HEK293 (cell line): ENCODE results near the gene RAB40C.

Experiments
- CTCF ChIA-PET: fragments of 350-600 bp; formaldehyde crosslinking; extraction: SDS; loops from one replicate; lab custom pipeline; 2021; ENCODE audit warnings: antibody characterized with exemption; lab: Yijun Ruan, JAX
- POLR2A ChIA-PET: fragments of 300-600 bp; formaldehyde crosslinking; extraction: SDS; loops from one replicate; lab custom pipeline; 2020; ENCODE audit warnings: antibody characterized with exemption, inconsistent platforms; lab: Yijun Ruan, JAX
- H3K27ac ChIP-seq: fragments of 200-500 bp; sonication (Bioruptor generic); 2 replicates; pipeline ENCODE4 v1.5.1; 2014; ENCODE audit warnings: low read depth, low read length, control low read depth, inconsistent platforms; ENCODE audit errors: extremely low read depth
- H3K36me3 ChIP-seq, 2 experiments: fragments of 200-500 bp in 1 of 2; sonication (Bioruptor generic) in 1 of 2; 1 replicate in 1 of 2; 2 replicates in 1 of 2; pipeline ENCODE4 v1.5.1; 2014 to 2017; ENCODE audit warnings: inconsistent platforms in 2 of 2, low read length in 2 of 2; ENCODE audit not compliant: control insufficient read depth in 2 of 2, insufficient read depth in 1 of 2
- H3K4me1 ChIP-seq: fragments of 200-500 bp; sonication (Bioruptor generic); 2 replicates; pipeline ENCODE4 v1.5.1; 2014; ENCODE audit warnings: mild to moderate bottlenecking, low read length, inconsistent platforms; ENCODE audit not compliant: control insufficient read depth, insufficient read depth
- H3K4me3 ChIP-seq: 2 replicates; pipeline ENCODE4 v1.5.1; 2011; ENCODE audit warnings: low read depth, mild to moderate bottlenecking, control low read depth, low read length, moderate library complexity
- H3K9me3 ChIP-seq: fragments of 200-500 bp; sonication (Bioruptor generic); 2 replicates; pipeline ENCODE4 v1.5.1; 2014; ENCODE audit warnings: low read depth, low read length, inconsistent platforms; ENCODE audit not compliant: control insufficient read depth, insufficient read depth
- BCL6B ChIP-seq: fragments of 450-650 bp; formaldehyde crosslinking; IDR thresholded peaks from 2 replicates; pipeline ENCODE4 v1.5.1; 2017; ENCODE audit warnings: missing biosample characterization, missing genetic modification characterization
- EGR2 ChIP-seq: fragments of 450-650 bp; formaldehyde crosslinking; IDR thresholded peaks from 2 replicates; pipeline ENCODE4 v1.5.1; 2016; ENCODE audit warnings: low read depth, missing biosample characterization, missing genetic modification characterization
- GLIS1 ChIP-seq: fragments of 450-650 bp; formaldehyde crosslinking; IDR thresholded peaks from 2 replicates; pipeline ENCODE4 v1.5.1; 2016; ENCODE audit warnings: missing biosample characterization, missing genetic modification characterization
- INSM2 ChIP-seq: fragments of 450-650 bp; formaldehyde crosslinking; IDR thresholded peaks from 2 replicates; pipeline ENCODE4 v1.5.1; 2016; ENCODE audit warnings: missing biosample characterization, missing genetic modification characterization
- KLF17 ChIP-seq: fragments of 450-650 bp; formaldehyde crosslinking; IDR thresholded peaks from 2 replicates; pipeline ENCODE4 v1.5.1; 2016; ENCODE audit warnings: missing biosample characterization, missing genetic modification characterization
- KLF9 ChIP-seq: fragments of 450-650 bp; formaldehyde crosslinking; IDR thresholded peaks from 2 replicates; pipeline ENCODE4 v1.5.1; 2016; ENCODE audit warnings: missing biosample characterization, missing genetic modification characterization, low read depth
- PATZ1 ChIP-seq: fragments of 450-650 bp; formaldehyde crosslinking; IDR thresholded peaks from 2 replicates; pipeline ENCODE4 v1.5.1; 2016; ENCODE audit warnings: missing biosample characterization, missing genetic modification characterization
- PBX3 ChIP-seq: sonication (generic); formaldehyde crosslinking; IDR thresholded peaks from 2 replicates; pipeline ENCODE4 v1.8.1; 2022; ENCODE audit warnings: mild to moderate bottlenecking, moderate library complexity, missing genetic modification reagents
- SP2 ChIP-seq: fragments of 450-650 bp; formaldehyde crosslinking; IDR thresholded peaks from 2 replicates; pipeline ENCODE4 v1.5.1; 2016; ENCODE audit warnings: missing biosample characterization, missing genetic modification characterization
- TCF7L2 ChIP-seq: IDR thresholded peaks from 2 replicates; pipeline ENCODE4 v1.6.1; 2011; ENCODE audit warnings: low read depth, mild to moderate bottlenecking, inconsistent platforms, low read length, moderate library complexity, borderline replicate concordance
- ZNF112 ChIP-seq: fragments of 450-650 bp; formaldehyde crosslinking; IDR thresholded peaks from 2 replicates; pipeline ENCODE4 v1.5.0; 2017; ENCODE audit warnings: missing biosample characterization, missing genetic modification characterization
- ZNF2 ChIP-seq: fragments of 450-650 bp; formaldehyde crosslinking; IDR thresholded peaks from 2 replicates; pipeline ENCODE4 v1.5.1; 2016; ENCODE audit warnings: missing biosample characterization, missing genetic modification characterization
- ZNF292 ChIP-seq: fragments of 450-650 bp; formaldehyde crosslinking; IDR thresholded peaks from 2 replicates; pipeline ENCODE4 v1.5.1; 2016; ENCODE audit warnings: low read depth, missing biosample characterization, missing genetic modification characterization, borderline replicate concordance
- ZNF354C ChIP-seq: fragments of 450-650 bp; formaldehyde crosslinking; IDR thresholded peaks from 2 replicates; pipeline ENCODE4 v1.5.1; 2016; ENCODE audit warnings: missing biosample characterization, missing genetic modification characterization, low read depth, borderline replicate concordance
- ZNF366 ChIP-seq: fragments of 450-650 bp; formaldehyde crosslinking; conservative IDR thresholded peaks from 2 replicates; pipeline ENCODE4 v1.5.1; 2016; ENCODE audit warnings: missing biosample characterization, missing genetic modification characterization
- ZNF394 ChIP-seq: fragments of 450-650 bp; formaldehyde crosslinking; IDR thresholded peaks from 2 replicates; pipeline ENCODE4 v1.5.1; 2016; ENCODE audit warnings: missing biosample characterization, missing genetic modification characterization, mild to moderate bottlenecking, moderate library complexity, borderline replicate concordance
- ZNF561 ChIP-seq: fragments of 450-650 bp; IDR thresholded peaks from 2 replicates; pipeline ENCODE4 v1.5.1; 2018; ENCODE audit warnings: missing biosample characterization, missing genetic modification characterization, borderline replicate concordance
- ZNF664 ChIP-seq: fragments of 450-650 bp; formaldehyde crosslinking; IDR thresholded peaks from 2 replicates; pipeline ENCODE4 v1.5.1; 2016; ENCODE audit warnings: missing biosample characterization, missing genetic modification characterization
- ZSCAN23 ChIP-seq: fragments of 450-650 bp; formaldehyde crosslinking; IDR thresholded peaks from 2 replicates; pipeline ENCODE4 v1.5.1; 2016; ENCODE audit warnings: missing biosample characterization, missing genetic modification characterization

The RAB40C gene

GRCh38 chr16:638836-639235 lies 49.0 kb downstream of the RAB40C start:
- peaks cover 6% of the 10 kb centered on the region; the same call in 1 of the 2 replicates for H3K4me1 ChIP-seq
- TF ChIP-seq KLF17 (no peak), TCF7L2 (no peak), PATZ1 (peak; percentile 28; the same call in 1 of the 2 replicates)
- TF ChIP-seq, all 188 proteins: peak for 1
- Histone ChIP-seq H3K36me3 (peaks cover 0 to 10% of the 10 kb centered on the region in 2 experiments; a peak in 1 of 3 replicates), H3K9me3 (no peaks in the 10 kb centered on the region), H3K4me3 (no peak overlapping the region), H3K27ac (no peak overlapping the region)
- ChIA-PET CTCF (interaction anchor here (0.7 kb wide), 1 partner anchor 10 kb away, joined by 5 read pairs; no protein-coding TSS in a partner anchor), POLR2A (no interaction called here)

GRCh38 chr16:640614-641013 lies 50.7 kb downstream of the RAB40C start:
- POLR2A ChIA-PET = interaction anchor here (0.7 kb wide), 1 partner anchor 1337 kb away, joined by 4 read pairs; no protein-coding TSS in a partner anchor
- Histone ChIP-seq H3K4me1 (peaks cover 6% of the 10 kb centered on the region; the same call in 1 of the 2 replicates), H3K9me3 (no peaks in the 10 kb centered on the region), H3K27ac (0 out of 2 replicates have a peak overlapping the region, but pooled peaks have one; percentile 5), H3K36me3 (no peaks in the 10 kb centered on the region; a peak in 1 of 3 replicates), H3K4me3 (no peak overlapping the region)
- TF ChIP-seq GLIS1 (tag by site-specific recombination) = peak; percentile 92
- TF ChIP-seq INSM2 = no peak
- CTCF ChIA-PET = no interaction called here

- Histone ChIP-seq H3K4me1 (peaks cover 8% of the 10 kb centered on the region; the same call in 1 of the 2 replicates), H3K36me3 (no peaks in the 10 kb centered on the region; a peak in 1 of 3 replicates), H3K9me3 (no peaks in the 10 kb centered on the region), H3K27ac (peak within 1 kb of the TSS; percentile 66; the same call in 1 of the 2 replicates), H3K4me3 (peak within 1 kb of the TSS; percentile 52)
- ChIA-PET CTCF (no interaction called here), POLR2A (no interaction called here)
- TF ChIP-seq SP2 (tag by site-specific recombination) (peak; percentile 59), ZNF394 (tag by site-specific recombination) (no peak), ZSCAN23 (tag by site-specific recombination) (no peak), ZNF561 (tag by site-specific recombination) (peak; percentile 64; the same call in 1 of the 2 replicates), KLF9 (tag by site-specific recombination) (peak; percentile 84), EGR2 (tag by site-specific recombination) (peak; percentile 40; the same call in 1 of the 2 replicates), ZNF354C (tag by site-specific recombination) (no peak), ZNF2 (tag by site-specific recombination) (no peak), ZNF292 (no peak), PBX3 (no peak), ZNF366 (tag by site-specific recombination) (no peak), BCL6B (tag by site-specific recombination) (no peak), ZNF664 (no peak), PATZ1 (peak; percentile 95), GLIS1 (tag by site-specific recombination) (peak; percentile 99), ZNF112 (no peak)
Observed at GRCh38 chr16:641326-642188, 51.7 kb downstream of the RAB40C start, which contains the start of gene MCRIP2. Gene MCRIP2, plus strand, starts transcription at chr16:641828. Its CDS starts 164 bp downstream, at chr16:641992.
